SW480 (cell line): ENCODE results near the gene GAPDHS.

ENCODE experiments used
- DNase-seq: peaks from one replicate; pipeline ENCODE4 v3.0.0-alpha.2; 2016; ENCODE audit warnings: low spot score

Gene GAPDHS

GRCh38 chr19:35533201-35533821, at the start of gene GAPDHS:
GAPDHS (plus strand) TSS chr19:35533456; CDS start chr19:35533528, 72 bp downstream.
- DNase-seq, result no peak

GRCh38 chr19:35484252-35485036, 48.8 kb upstream of the GAPDHS start:
- DNase-seq, result no peak

GRCh38 chr19:35486268-35486708, 47.0 kb upstream of the GAPDHS start:
- no peak for DNase-seq

GRCh38 chr19:35487656-35488182, 45.5 kb upstream of the GAPDHS start:
- DNase-seq, result no peak

- DNase-seq, result no peak
Measured at GRCh38 chr19:35488677-35489076, 44.6 kb upstream of the GAPDHS start.

GRCh38 chr19:35490364-35490763, 42.9 kb upstream of the GAPDHS start, which contains the start of gene KRTDAP:
KRTDAP (minus strand) TSS chr19:35490464; CDS start chr19:35490442, 22 bp downstream.
- no peak for DNase-seq

- DNase-seq, result no peak
Measured at GRCh38 chr19:35491836-35492360, 41.4 kb upstream of the GAPDHS start.

GRCh38 chr19:35493971-35494370, 39.3 kb upstream of the GAPDHS start:
- no peak for DNase-seq

- peak; percentile 77 for DNase-seq
Measured at GRCh38 chr19:35495107-35496064, 37.9 kb upstream of the GAPDHS start.

- no peak for DNase-seq
Measured at GRCh38 chr19:35497406-35497805, 35.9 kb upstream of the GAPDHS start.

- no peak for DNase-seq
Measured at GRCh38 chr19:35498220-35498619, 35.0 kb upstream of the GAPDHS start.

GRCh38 chr19:35498984-35499527, 34.2 kb upstream of the GAPDHS start:
- DNase-seq, result no peak

- DNase-seq, result no peak
Measured at GRCh38 chr19:35500611-35501010, 32.6 kb upstream of the GAPDHS start.

- no peak for DNase-seq
Measured at GRCh38 chr19:35501684-35502083, 31.6 kb upstream of the GAPDHS start.

- DNase-seq, result no peak
Measured at GRCh38 chr19:35502751-35503150, 30.5 kb upstream of the GAPDHS start.

- no peak for DNase-seq
Measured at GRCh38 chr19:35506011-35506410, 27.2 kb upstream of the GAPDHS start.

- no peak for DNase-seq
Measured at GRCh38 chr19:35507561-35507960, 25.7 kb upstream of the GAPDHS start.

- no peak for DNase-seq
Measured at GRCh38 chr19:35508129-35508528, 25.1 kb upstream of the GAPDHS start.

- DNase-seq, result peak; percentile 92
Measured at GRCh38 chr19:35509018-35509652, 24.1 kb upstream of the GAPDHS start.

GRCh38 chr19:35509861-35510625, 23.2 kb upstream of the GAPDHS start:
- peak; percentile 96 for DNase-seq
